ENCODE measurements around the gene BCR.

DNA sequence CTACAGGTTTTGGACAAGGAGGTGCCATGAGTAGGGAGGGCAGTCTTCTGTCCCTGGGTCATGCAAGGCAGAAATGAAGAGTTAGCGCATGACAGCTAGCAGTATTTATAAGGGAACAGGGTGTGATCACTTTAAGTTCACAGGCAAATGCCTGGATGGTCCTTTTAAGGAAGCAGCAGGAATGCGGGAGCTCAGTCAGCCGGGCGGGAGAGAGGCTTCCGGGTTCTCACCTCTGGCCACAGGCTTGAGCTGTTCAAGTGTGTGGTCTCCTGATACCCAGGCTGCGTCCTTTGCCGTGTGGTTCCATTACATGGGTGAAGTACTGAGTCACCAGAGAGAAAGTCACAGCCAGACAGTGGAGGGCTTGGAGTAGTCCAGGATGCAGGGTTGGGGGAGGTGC lies 105.4 kb downstream of the BCR start:
- TF ChIP-seq POLR2A (IDR thresholded peaks at IDR 0.05; ENCODE audit: low read length), result no peak
- no peak for TF ChIP-seq GATA1 (IDR thresholded peaks at IDR 0.05; ENCODE audit: low read depth, low read length)
